Measurements from ENCODE around the gene DENND2C.

- no peak for TF ChIP-seq ZNF232 (CRISPR knock-in tag; IDR thresholded peaks at IDR 0.05; ENCODE audit: borderline replicate concordance)
- no peak for TF ChIP-seq ZNF746 (CRISPR knock-in tag; IDR thresholded peaks at IDR 0.05)
- no peak for TF ChIP-seq EP300 (IDR thresholded peaks at IDR 0.05; ENCODE audit: low read depth in 2 of 2, low read length in 2 of 2)
- no peak for TF ChIP-seq EP300 (CRISPR knock-in tag; IDR thresholded peaks at IDR 0.05; ENCODE audit: borderline replicate concordance)
- no peak for TF ChIP-seq SRF (IDR thresholded peaks at IDR 0.05; ENCODE audit: low read depth, low read length)
- TF ChIP-seq ATF2 (CRISPR knock-in tag; IDR thresholded peaks at IDR 0.05): no peak
These were observed 111.3 kb downstream of the DENND2C start for GRCh38 chr1:114558544-114558943.
